Hematopoietic multipotent progenitor cell treated with erythropoietin and hydrocortisone succinate and interleukin-3 and kit ligand, for 6 days (in vitro differentiated cells): ENCODE results near the gene HOXB8.

ENCODE experiments used
- DNase-seq: peaks from one replicate; pipeline ENCODE4 v3.0.0-alpha.2; 2015

Gene HOXB8

GRCh38 chr17:48637323-48638260 is 22.5 kb upstream of the HOXB8 start:
- no peak for DNase-seq

- peak; percentile 91 for DNase-seq
These were observed 21.3 kb upstream of the HOXB8 start for GRCh38 chr17:48636177-48637018.

- DNase-seq = no peak
These were observed 19.6 kb upstream of the HOXB8 start for GRCh38 chr17:48634493-48635208.

- DNase-seq = no peak
These were observed 18.2 kb upstream of the HOXB8 start for GRCh38 chr17:48633266-48633677.

GRCh38 chr17:48632579-48633265 is 17.6 kb upstream of the HOXB8 start:
- no peak for DNase-seq

GRCh38 chr17:48631693-48632578 is 16.8 kb upstream of the HOXB8 start:
- DNase-seq = no peak

- DNase-seq = peak; percentile 47
These were observed 16.0 kb upstream of the HOXB8 start for GRCh38 chr17:48630925-48631692.

GRCh38 chr17:48630009-48630924 is 15.2 kb upstream of the HOXB8 start:
- DNase-seq = no peak

- DNase-seq = no peak
These were observed 14.3 kb upstream of the HOXB8 start for GRCh38 chr17:48629411-48629759.

GRCh38 chr17:48628649-48629410 is 13.7 kb upstream of the HOXB8 start:
- no peak for DNase-seq

- DNase-seq = no peak
These were observed 12.8 kb upstream of the HOXB8 start for GRCh38 chr17:48627623-48628521.

- no peak for DNase-seq
These were observed 12.1 kb upstream of the HOXB8 start for GRCh38 chr17:48627118-48627597.

- DNase-seq = no peak
These were observed 11.4 kb upstream of the HOXB8 start, which contains the start of gene HOXB9 for GRCh38 chr17:48626245-48627117. TSS of gene HOXB9 (minus strand) at chr17:48626358. CDS start at chr17:48626269, 89 bp downstream.

- DNase-seq = peak; percentile 71
These were observed 10.6 kb upstream of the HOXB8 start for GRCh38 chr17:48625495-48626244.
